ENCODE data around the gene MRPL27.
"Not testable (repeated sequence)": the region's sequence is repeated elsewhere in the genome, so short reads cannot be mapped to it uniquely, and the experiment has no call there.

The MRPL27 gene

DNA sequence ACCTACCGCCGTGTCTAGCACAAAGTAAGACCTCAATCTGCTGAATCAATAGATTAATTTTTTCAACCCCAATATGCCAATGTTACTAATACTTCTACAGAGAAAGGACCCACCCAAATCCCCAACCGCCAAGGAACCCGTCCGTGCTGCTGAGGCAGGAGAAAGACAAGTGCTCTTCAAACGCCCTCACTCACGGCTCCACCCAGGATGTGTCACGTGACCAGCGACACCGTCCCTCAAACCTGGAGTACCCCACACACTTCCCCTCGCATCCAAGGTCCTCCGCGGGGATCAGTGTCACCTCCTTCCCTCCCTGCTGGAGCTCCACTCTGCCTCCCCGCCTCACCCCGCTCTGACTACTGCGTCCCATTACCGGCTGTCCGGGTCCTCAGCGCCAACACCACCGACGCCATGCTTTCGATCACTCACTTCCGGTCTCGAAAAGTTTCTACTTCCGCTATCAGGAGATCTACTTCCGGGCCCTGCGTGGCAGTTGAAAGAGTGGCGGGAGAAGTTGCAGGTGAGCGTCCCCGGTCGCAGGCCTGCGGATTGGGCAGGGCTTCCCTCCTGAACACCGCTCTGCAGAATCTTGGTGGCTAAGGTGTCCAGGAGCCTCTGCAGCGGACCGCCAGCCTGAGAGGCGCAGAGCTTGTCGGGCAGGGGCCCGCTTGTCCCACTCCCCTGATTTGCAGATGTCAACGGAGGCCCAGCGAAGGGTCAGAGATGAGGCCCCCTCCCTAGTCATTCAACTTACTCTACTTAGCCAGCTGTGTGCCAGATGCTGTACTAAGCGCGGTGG lies at the start of gene MRPL27, which contains the start of gene EME1:
MRPL27 (minus strand) TSS at position 427 of the 799 bp plus-strand sequence; CDS start at position 413, 14 bp downstream.
EME1 (plus strand) TSS at position 472 of the 799 bp plus-strand sequence. CDS start 1,980 bp downstream, outside the sequence.
- DNase-seq (ENCODE audit: low spot score), result peak; percentile 93

DNA sequence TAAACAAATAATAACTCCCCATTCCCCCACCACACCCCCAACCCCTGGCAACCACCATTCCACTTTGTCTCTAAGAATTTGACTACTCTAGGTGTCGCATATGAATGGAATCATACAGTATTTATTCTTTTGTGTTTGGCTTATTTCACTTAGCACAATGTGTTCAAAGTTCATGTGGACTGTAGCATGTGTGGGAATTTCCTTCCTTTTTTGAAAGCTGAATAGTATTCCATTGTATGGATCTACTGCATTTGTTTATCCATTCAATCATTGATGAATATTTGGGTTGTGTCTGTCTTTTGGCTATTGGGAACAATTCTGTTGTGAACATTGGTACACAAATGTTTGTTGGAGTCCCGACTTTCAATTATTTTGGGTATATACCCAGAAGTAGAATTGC lies 49.8 kb upstream of the MRPL27 start:
- DNase-seq (ENCODE audit: low spot score), result no peak

DNA sequence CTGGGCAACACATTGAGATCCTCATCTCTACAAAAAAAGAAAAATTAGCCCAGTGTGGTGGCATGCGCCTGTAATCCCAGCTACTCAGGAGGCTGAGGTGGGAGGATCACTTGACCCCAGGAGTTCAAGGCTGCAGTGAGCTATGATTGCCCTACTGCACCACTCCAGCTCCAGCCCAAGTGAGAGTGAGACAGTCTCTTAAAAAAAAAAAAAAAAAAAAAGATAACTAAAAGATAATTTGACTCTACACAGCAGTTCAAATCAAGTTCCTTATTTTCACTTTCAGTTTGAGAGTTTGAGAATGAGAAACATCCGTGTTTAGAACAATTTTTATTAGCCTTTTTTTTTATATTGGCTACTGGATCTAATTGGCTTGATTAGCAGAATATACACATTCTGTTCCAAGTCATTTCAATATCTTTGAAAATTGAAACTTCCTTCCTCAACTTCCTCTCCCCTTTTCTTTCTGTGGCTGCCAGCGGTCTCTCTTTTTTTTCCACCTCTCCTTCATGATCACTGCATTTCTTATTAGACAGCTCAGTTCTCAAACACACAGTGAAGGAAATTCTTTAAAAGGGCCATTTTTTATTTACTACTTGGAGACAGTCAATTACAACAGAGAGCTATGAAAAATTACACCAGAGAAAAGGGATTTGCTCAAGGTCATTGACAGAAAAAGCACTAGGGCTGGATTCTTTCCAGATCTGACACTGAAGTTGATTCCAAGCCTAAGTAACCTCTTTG lies 48.5 kb upstream of the MRPL27 start:
- no peak for DNase-seq (ENCODE audit: low spot score)

DNA sequence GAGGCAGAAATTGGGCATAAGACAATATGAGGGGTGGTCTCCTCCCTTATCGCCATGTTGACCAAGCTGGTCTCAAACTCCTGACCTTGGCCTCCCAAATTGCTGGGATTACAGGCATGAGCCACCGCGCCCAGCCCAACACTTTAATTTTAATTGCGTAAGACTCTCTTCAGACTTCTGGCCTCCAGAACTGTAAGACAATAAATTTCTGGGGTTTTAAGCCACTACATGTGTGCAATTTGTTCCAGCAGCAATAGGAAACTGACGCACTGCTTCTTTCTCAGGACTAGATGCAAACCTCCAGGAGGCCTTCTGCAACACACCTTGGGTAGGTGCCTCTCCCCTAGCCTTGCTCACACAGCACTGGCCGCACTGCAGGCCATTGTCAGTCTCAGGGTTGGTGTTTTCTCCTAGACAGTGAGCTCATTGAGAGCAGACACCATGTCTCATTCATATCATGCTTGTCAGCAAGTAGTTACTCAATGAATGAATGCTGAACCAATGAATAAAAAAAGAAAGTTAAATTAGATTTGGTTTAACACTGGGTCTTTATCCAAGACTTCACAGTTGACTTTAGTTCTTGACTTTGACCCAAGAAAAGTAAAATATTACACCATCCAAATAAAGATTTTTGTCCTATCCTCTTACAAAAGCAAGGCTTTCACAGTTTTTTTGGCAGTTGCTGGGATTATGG lies 47.6 kb upstream of the MRPL27 start:
- DNase-seq (ENCODE audit: low spot score), result no peak

DNA sequence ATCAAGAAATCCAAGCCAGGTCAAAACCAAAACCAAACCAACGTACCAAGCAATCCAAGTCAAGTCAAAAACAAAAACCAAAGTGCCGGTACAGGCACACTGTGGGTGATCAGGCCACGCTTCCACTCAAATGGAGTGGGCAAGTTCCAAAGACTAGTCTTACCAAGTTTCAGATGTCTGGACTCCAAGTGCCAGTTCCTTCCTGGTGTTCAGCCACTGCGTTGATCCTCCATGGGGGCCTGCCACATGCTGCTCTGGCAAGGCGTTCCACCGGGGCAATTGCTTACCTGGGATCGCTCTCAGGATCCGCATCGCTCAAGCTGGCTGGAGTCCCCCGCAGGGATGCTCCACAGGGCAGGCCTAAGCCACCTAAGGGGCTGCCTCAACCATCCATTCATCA lies 46.6 kb upstream of the MRPL27 start:
- not testable (repeated sequence) for DNase-seq (ENCODE audit: low spot score)

DNA sequence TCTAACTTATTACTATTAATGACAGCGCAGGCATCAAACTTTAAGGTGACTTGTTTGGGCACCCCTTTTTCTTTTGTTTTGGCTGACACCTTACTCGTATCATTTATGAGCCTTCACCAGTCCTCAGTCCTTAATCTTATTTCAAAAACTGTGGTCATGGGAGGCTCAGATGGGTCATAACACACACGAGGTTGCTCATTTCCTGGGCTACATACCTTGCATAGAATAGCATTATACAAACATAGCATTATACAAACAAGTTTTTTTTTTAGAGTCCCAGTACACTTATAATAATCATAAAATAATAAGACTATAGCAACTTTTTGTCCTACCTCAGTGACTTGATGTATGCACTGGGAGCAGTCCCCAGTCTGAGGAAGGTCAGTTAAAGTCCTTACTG lies 41.8 kb upstream of the MRPL27 start:
- DNase-seq (ENCODE audit: low spot score), result no peak

DNA sequence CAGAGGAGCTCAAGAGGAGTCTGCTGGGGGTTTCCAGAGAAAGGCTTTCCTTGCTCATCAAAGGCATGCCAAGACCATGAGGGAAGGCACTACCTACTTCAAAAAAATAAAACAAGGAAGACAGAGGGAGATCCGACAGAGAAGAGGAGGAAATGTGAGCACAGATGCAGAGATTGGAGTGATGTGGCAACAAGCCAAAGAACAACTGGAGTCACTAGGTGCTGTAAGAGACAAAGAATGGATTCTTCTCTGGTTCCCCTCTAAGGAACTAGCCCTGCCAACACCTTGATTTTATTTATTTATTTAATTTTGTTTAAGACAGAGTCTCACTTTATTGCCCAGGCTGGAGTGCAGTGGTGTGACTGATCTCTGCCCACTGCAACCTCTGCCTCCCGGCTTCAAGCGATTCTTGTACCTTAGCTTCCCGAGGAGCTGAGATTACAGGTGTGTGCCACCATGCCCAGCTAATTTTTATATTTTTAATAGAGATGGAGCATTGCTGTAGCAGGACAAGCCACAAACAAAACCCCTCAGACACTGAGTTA lies 39.3 kb upstream of the MRPL27 start:
- no peak for DNase-seq (ENCODE audit: low spot score)

DNA sequence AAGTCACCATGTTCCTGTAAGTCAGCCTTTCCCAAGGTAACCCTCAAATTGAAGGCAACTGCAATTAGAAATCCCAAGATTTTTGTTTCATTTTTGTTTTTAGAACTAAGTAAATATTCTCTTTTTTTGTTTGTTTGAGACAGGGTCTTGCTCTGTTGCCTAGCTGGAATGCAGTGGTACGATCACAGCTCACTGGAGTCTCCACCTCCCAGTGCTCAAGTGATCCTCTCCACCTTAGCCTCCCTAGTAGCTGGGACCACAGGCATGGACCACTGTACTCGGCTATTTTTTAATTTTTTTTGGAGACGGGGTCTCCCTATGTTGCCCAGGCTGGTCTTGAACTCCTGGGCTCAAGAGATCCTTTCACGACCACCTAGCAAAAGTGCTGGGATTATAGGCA lies 34.9 kb upstream of the MRPL27 start:
- DNase-seq (ENCODE audit: low spot score), result no peak

DNA sequence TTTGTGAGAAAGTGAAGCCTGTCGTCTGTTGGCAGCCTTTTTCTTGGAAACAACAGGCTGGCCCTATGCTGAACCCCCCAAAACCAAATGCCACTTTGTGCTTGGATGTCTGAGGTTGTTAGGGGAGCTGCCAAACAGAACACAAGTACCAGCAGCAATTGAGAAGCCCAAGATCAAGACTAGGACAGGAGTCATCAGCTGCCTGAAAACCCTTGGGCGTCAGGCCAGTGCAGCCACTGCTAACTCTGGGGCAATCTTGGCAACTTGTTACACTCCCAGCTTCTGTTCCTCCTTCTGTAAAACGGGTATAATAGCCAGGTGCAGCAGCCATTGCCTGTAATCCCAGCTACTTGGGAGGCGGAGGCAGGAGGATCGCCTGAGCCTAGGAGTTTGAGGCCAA lies 33.6 kb upstream of the MRPL27 start:
- no peak for DNase-seq (ENCODE audit: low spot score)

DNA sequence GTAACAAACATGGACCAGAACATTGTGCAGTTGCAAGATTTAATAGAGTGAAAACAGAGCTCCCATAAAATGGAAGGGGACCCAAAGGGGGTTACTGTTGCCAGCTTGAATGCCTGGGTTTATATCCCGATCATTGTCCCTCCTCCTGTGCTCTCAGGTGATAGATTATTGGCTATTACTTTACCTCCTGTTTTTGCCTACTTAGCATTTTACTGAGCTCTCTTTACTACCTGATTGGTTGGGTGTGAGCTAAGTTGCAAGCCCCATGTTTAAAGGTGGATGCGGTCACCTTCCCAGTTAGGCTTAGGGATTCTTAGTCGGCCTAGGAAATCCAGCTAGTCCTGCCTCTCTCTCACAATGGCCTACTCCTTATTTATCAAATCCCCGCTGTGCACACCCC lies 32.4 kb upstream of the MRPL27 start:
- not testable (repeated sequence) for DNase-seq (ENCODE audit: low spot score)

DNA sequence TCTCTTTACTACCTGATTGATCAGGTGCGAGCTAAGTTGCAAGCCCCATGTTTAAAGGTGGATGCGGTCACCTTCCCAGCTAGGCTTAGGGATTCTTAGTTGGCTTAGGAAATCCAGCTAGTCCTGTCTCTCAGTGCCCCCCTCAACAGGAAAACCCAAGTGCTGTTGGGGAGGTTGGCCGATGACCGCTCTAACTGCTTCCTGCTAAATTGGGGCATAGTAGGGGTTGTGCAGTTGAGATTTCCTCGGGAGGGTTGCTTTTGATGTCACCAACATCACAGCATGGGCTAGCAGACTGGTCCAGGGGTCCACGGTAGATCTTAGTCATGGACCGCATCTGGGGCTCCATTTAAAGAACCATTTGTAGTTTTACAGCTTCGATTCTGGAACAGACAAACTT lies 26.6 kb upstream of the MRPL27 start:
- DNase-seq (ENCODE audit: low spot score), result not testable (repeated sequence)

DNA sequence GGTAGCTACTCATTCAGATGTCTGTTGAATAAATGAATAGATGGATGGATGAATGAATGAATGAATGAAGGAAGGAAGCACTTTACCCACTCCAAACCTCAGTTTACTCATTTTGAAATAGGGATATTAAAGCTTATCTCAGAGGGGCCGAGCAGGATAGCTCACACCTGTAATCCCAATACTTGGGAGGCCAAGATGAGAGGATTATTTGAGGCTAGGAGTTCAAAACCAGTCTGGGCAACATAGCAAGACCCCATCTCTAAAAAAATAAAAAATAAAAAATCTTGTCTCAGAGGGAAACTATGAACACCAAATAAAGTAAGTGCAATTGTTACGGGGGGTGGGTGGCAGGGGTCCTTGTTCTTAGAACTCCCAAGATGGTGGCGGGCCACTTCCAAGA lies 25.7 kb upstream of the MRPL27 start:
- DNase-seq (ENCODE audit: low spot score), result not testable (repeated sequence)

DNA sequence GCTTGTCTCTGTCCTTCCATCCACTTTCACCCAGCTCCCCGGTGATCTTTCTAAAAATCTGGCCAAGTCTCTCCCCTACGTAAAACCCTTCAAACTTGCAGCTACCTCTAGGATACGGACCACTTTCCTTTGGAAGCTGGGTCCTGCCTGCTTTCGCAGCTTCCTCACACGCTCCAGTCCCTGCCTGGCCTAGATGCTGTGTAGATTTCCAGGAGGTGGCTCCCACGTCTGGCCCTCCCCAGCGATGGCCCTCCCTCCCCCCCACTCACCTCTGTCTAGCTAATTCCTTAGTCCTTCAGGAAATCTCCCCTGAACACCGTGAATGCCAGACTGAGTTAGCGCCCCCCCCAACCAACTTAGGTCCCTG lies 24.9 kb upstream of the MRPL27 start:
- no peak for DNase-seq (ENCODE audit: low spot score)

DNA sequence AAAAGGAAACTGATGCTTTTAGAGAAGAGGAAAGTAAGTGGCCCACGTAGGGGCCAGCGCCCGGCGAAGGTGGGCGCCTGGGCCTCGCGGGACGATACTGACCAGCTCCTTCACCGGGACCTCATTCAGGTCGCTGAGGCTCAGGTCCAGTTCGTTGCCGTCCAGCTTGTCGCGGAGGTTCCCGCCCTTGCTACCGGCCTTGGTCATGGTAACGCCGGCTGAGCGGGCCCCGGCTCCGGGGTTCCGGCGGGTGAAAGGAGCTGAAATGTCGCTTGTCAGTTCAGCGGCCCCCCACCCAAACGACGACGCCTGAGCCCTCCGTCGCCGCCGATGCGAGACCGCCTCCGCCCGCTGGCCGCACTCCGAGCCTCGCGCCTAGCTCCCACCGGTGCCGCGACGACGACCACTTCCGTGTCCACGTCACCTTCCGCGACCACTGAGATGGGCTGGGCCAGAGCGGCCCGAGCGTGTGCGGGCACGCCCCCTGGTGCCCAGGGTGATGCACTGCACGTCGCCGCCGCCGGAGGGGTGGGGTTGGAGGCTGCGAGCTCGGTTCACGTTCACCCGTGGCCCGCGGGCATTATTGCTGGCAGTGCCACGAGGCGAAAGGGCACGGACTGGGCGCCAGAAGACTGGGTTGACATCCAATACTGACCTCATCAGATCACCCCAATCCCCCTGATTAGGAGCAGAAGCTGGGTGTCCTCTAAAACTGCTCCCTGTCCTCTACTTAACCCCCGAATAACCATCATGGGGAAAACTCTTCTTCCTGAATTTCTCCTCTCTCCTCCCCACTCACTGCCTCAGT lies 24.3 kb upstream of the MRPL27 start, which contains the start of gene LRRC59:
LRRC59 (minus strand) TSS at position 413 of the 808 bp plus-strand sequence; CDS start at position 207, 206 bp downstream.
- DNase-seq (ENCODE audit: low spot score), result peak; percentile 98

DNA sequence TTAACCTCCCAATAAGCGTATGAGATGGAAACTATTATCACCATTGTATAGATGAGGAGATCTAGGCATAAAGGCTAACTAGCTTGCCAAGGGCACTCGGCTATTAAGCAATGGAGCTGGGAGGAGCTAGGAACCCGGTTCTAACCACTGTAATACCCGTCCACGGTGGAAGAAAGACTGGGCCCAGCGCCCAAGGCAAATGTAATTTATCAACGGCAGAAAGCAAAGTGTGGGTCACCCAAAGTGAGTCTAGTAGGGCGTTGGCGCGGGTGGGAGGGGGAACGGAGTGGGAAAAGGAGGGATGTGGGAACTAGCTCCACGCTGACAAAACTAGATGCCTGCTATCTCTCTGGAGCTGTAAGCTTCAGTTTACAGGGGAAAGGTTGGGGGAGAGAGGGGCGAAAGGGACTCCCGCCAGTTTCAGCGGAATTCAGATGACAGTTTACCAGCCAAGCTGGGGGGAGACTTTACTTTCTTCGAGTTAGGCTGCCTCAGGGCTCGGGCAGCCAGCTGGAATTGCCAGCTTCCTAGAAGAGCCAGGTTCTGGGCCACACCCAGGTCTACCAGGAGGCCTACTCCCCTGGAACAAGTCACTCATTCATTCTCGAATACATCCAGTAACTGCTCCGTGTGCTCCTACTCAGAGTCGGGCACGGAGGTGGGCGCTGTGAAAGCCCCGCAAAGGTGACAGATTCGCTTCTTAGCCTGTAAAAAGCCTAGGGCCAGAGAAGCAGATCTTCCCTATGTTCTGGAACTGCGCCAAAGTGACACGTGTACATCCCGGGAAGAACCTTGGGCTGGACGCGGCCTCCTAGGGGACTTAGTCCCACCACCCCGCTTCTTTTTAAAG lies 23.5 kb upstream of the MRPL27 start:
- DNase-seq (ENCODE audit: low spot score), result no peak

DNA sequence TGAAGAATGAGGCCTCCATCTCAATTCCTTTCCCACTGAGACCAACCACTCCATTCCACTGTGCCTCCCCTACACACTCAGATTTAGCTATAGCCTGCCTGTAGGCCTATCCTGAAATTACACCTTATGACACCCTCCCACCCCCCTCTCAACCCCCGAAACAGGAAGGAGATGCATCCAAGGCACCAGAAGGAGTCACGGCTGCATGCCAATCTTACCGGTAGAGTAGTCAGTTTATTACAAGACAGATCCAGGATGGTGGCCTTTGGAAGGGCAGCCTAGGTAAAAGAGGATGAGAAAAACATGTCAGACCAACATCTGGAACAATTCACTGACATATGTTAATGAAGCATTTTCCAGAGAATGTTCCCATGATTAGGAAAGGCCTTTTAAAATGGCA lies 21.7 kb upstream of the MRPL27 start:
- no peak for DNase-seq (ENCODE audit: low spot score)

DNA sequence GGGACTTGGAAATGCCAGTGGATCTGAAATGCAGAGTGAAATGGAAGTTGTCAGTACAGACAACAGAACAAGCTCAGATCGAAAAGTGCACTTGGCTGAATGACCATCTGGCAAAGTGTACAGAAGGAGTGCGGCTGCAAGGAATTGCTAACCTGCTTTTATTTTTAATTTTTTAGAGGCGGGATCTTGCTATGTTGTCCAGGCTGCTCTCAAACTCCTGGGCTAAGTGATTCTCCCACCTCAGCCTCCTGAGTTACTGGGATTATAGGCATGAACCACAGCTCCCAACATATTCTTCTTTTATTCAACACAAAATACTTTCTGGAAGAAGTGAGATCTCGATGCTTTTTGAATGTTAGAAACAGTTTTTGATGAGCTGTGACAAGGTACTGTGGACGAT lies 20.7 kb upstream of the MRPL27 start:
- DNase-seq (ENCODE audit: low spot score), result no peak

DNA sequence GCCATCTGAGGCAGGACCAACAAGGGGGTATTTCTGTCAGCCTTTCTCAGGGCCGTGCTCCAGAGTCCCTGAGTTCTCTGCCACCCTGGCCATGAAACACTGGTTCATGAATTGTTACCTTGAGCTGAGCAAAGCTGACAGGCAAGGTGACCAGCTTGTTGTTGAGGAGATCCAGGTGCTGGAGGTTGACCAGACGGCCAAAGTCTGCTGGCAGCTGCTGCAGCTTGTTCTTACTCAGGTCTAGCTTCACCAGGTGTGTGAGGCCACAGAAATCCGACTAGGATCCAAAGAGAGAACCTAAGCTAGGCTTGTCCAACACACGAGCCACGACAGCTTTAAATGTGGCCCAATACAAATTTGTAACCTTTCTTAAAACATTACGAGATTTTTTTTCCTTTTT lies 19.6 kb upstream of the MRPL27 start:
- no peak for DNase-seq (ENCODE audit: low spot score)

DNA sequence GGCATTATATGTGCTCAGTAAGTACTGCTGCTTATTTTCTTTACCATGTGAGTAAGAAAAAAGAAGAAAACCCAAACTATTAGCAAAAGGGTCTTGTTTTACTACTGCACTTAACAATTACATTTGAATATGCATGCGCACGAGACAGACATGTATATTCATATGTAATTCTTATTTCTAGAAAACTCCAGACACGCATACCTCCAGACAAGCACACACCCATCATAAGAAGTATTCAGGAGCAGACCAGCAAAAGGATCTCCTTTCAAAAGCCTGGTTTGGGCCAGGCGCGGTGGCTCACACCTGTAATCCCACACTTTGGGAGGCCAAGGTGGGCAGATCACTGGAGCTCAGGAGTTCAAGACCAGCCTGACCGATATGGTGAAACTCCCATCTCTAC lies 16.6 kb upstream of the MRPL27 start:
- DNase-seq (ENCODE audit: low spot score), result no peak

DNA sequence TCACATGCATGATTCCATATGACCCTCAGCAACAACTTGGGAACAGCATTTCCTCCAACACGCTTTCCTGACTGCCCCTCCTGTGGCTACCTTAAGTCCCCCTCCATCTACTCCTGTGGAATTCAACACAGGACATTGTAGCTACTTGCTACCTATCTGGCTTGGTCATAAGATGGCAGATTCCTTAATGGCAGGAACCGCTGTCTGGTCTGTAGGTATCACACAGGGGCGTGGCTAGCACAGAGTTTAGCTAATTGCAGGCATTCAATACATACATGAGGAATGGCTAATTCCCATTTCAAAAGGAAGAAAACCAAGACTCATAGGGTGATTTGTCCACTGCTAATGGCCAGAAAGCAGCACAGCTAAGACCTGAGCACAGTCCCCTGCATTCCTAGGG lies 15.7 kb upstream of the MRPL27 start:
- no peak for DNase-seq (ENCODE audit: low spot score)

DNA sequence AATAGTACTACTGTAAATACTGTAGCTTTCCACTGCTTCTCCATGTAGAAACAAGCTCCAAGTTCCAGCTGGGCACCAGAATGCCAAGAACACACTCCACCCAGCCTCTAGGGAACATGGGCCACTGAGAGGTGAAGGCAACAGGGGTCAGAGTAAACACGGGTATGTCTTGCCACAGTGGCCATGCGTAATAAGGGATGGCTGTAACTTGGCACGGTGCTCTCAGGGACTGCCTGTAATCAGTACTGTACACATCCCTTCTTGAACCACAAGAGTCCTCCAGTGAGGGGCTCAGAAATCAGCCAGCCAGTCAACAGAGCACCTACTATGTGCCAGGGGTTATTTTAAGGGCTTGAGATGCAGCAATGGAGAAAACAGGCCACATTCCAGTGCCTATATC lies 13.5 kb upstream of the MRPL27 start:
- DNase-seq (ENCODE audit: low spot score), result no peak

Data from ecto neural progenitor cell (in vitro differentiated cells).